Mesendoderm (in vitro differentiated cells): ENCODE results near the gene NUP153.
A peak's percentile ranks its signal among the peaks of the same experiment; 100 is the strongest.

Experiments
- DNase-seq: peaks from one replicate; pipeline ENCODE4 v3.0.0; 2013
- H2AK5ac ChIP-seq: 2 replicates; pipeline ENCODE4 v1.6.1; 2013; ENCODE audit warnings: low read length, inconsistent platforms
- H2BK120ac ChIP-seq: 2 replicates; pipeline ENCODE4 v1.6.1; 2013; ENCODE audit warnings: low read depth, mild to moderate bottlenecking, low read length, moderate library complexity, mixed read lengths
- H2BK15ac ChIP-seq: replicated peaks from 2 replicates; pipeline ENCODE4 v1.6.1; 2013; ENCODE audit warnings: low read depth, mild to moderate bottlenecking, moderate library complexity
- H2BK5ac ChIP-seq: 2 replicates; pipeline ENCODE4 v1.6.1; 2013; ENCODE audit warnings: low read length, inconsistent platforms
- H3K18ac ChIP-seq: 2 replicates; pipeline ENCODE4 v1.6.1; 2013; ENCODE audit warnings: mild to moderate bottlenecking, low read length, mixed read lengths
- H3K23ac ChIP-seq: one replicate; pipeline ENCODE4 v1.6.1; 2013; ENCODE audit warnings: low read length
- H3K27ac ChIP-seq: 2 replicates; pipeline ENCODE4 v1.5.1; 2013; ENCODE audit warnings: low read depth, mild to moderate bottlenecking, inconsistent platforms, low read length, moderate library complexity
- H3K27me3 ChIP-seq: 2 replicates; pipeline ENCODE4 v1.6.1; 2013; ENCODE audit warnings: low read length, control low read depth, mild to moderate bottlenecking, inconsistent platforms; ENCODE audit not compliant: insufficient read depth, poor library complexity
- H3K36me3 ChIP-seq: 2 replicates; pipeline ENCODE4 v1.6.1; 2013; ENCODE audit warnings: low read length, inconsistent platforms; ENCODE audit not compliant: control insufficient read depth, insufficient read depth
- H3K4ac ChIP-seq: one replicate; pipeline ENCODE4 v1.6.1; 2013; ENCODE audit warnings: low read depth, mild to moderate bottlenecking, low read length, moderate library complexity
- H3K4me1 ChIP-seq: 2 replicates; pipeline ENCODE4 v1.6.1; 2013; ENCODE audit warnings: low read depth, low read length, inconsistent platforms; ENCODE audit not compliant: control insufficient read depth
- H3K4me2 ChIP-seq: 2 replicates; pipeline ENCODE4 v1.6.1; 2013; ENCODE audit warnings: low read length
- H3K4me3 ChIP-seq: 2 replicates; pipeline ENCODE4 v1.5.1; 2013; ENCODE audit warnings: mild to moderate bottlenecking, low read length
- H3K56ac ChIP-seq: one replicate; pipeline ENCODE4 v1.6.1; 2013; ENCODE audit warnings: low read length
- H3K79me1 ChIP-seq: 2 replicates; pipeline ENCODE4 v1.6.1; 2013; ENCODE audit warnings: low read length, inconsistent platforms
- H3K79me2 ChIP-seq: 2 replicates; pipeline ENCODE4 v1.6.1; 2013; ENCODE audit warnings: mild to moderate bottlenecking, low read length; ENCODE audit not compliant: control insufficient read depth, insufficient read depth
- H3K9ac ChIP-seq: 2 replicates; pipeline ENCODE4 v1.6.1; 2013; ENCODE audit warnings: low read length, inconsistent platforms
- H4K5ac ChIP-seq: one replicate; pipeline ENCODE4 v1.6.1; 2013; ENCODE audit warnings: low read length
- H4K8ac ChIP-seq: one replicate; pipeline ENCODE4 v1.6.1; 2013; ENCODE audit warnings: low read depth, mild to moderate bottlenecking, control low read depth, low read length, moderate library complexity
- WGBS: extraction: QIAGEN DNeasy Blood & Tissue Kit; methylation state at CpG from one replicate; pipeline ENCODE4 v1.1.7; 2013; ENCODE audit warnings: low lambda C conversion rate, missing lambda C conversion rate; ENCODE audit not compliant: insufficient coverage; ENCODE audit errors: extremely low coverage; 5-methylcytosine and 5-hydroxymethylcytosine counted together

The NUP153 gene

DNA sequence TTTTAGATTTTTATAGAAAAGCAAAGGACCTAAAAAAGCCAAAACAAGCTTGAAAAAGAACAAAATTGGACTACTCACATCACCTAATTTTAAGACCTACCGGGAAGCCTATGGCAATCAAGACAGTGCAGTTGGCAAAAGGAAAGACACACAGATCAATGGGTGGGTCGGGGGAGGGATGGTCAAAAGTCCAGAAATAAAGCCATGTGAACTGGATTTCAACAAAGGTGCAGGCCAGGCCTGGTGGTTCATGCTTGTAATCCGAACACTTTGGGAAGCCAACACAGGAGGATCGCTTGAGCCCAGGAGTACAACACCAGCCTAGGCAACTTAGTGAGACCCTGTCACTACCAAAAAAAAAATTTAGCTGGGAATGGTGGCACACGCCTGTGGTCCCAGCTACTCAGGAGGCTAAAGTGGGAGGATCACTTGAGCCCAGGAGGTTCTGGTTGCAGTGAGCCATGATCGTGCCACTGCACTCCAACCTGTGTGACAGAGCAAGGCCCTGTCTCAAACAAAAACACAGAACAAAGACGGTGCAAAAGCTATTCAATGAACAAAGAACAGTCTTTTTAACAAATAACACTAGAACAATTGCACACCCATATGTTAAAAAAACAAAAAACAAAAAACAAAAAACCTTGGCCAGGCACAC, 34.5 kb downstream of the NUP153 start:
- no peak overlapping the region for H3K4ac ChIP-seq
- no peak overlapping the region for H2BK15ac ChIP-seq
- no peak overlapping the region for H4K8ac ChIP-seq
- no peak overlapping the region for H3K9ac ChIP-seq
- H3K4me3 ChIP-seq = no peak overlapping the region
- no peaks in the 10 kb centered on the region for H3K27me3 ChIP-seq
- H3K18ac ChIP-seq = no peak overlapping the region
- H3K56ac ChIP-seq = no peak overlapping the region
- H3K36me3 ChIP-seq = peaks cover 4% of the 10 kb centered on the region
- no peak overlapping the region for H3K4me2 ChIP-seq
- no CpG with 5 or more reads among the region's 7 CpGs for WGBS
- no peak overlapping the region for H3K27ac ChIP-seq
- no peak overlapping the region for H2AK5ac ChIP-seq
- peaks cover 20% of the 10 kb centered on the region for H3K79me2 ChIP-seq
- no peak overlapping the region for H2BK5ac ChIP-seq
- H3K79me1 ChIP-seq = peaks cover 5% of the 10 kb centered on the region
- H3K23ac ChIP-seq = no peak overlapping the region
- no peak overlapping the region for H2BK120ac ChIP-seq
- no peak overlapping the region for H4K5ac ChIP-seq
- no peaks in the 10 kb centered on the region for H3K4me1 ChIP-seq
- no peak for DNase-seq

DNA sequence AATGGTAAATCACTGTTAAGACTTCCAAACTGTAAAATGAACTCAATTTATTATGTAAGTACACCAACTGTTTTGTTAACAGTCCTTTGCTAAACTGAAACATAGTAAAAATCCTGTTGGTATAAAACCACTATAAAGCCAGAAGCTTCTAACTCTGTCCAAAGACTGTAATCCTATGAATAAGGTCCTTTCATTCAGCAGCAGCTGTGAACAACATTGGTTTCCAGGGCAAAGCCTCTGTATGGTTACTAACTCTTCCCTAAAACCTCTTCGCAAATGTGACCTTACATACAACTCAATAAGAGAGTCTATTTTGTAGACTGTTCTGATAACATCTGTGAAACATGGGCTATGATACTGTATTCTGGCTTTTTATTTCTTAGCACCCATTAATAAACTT, 40.1 kb downstream of the NUP153 start:
- Histone ChIP-seq H3K27ac (no peak overlapping the region), H2BK15ac (no peak overlapping the region), H4K8ac (no peak overlapping the region), H3K4ac (no peak overlapping the region), H3K36me3 (peaks cover 2% of the 10 kb centered on the region), H3K4me2 (no peak overlapping the region), H3K27me3 (no peaks in the 10 kb centered on the region), H4K5ac (no peak overlapping the region), H3K23ac (no peak overlapping the region), H2BK120ac (no peak overlapping the region), H3K18ac (no peak overlapping the region), H3K79me1 (no peaks in the 10 kb centered on the region), H3K4me1 (no peaks in the 10 kb centered on the region), H3K56ac (no peak overlapping the region), H3K79me2 (peaks cover 1% of the 10 kb centered on the region), H2AK5ac (no peak overlapping the region), H2BK5ac (no peak overlapping the region), H3K9ac (no peak overlapping the region), H3K4me3 (no peak overlapping the region)
- no CpG with 5 or more reads among the region's 1 CpG for WGBS
- no peak for DNase-seq

DNA sequence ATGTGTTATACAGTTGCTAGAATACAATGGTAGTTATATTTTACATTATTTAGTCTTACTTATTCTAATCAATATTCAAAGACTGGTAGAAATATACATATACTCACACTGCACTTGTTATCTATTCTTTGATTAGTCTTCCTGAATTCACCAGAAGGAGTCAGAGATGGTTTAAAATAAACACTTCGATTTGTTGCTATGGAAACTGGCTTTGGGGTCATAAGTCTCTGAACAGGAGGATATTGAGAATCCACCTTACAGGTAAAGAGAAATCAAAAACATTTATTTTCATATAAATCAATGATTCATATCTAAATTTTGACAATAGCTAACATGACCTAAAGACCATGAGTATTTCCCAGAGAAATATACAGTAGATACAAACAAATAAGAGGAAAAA, 41.6 kb downstream of the NUP153 start:
- H3K36me3 ChIP-seq = peaks cover 4% of the 10 kb centered on the region
- no peak overlapping the region for H3K4me2 ChIP-seq
- no peaks in the 10 kb centered on the region for H3K79me1 ChIP-seq
- no CpG with 5 or more reads among the region's 1 CpG for WGBS
- no peak overlapping the region for H3K56ac ChIP-seq
- no peak overlapping the region for H3K4ac ChIP-seq
- H4K8ac ChIP-seq = no peak overlapping the region
- no peak overlapping the region for H2AK5ac ChIP-seq
- no peak overlapping the region for H3K4me3 ChIP-seq
- H3K27ac ChIP-seq = no peak overlapping the region
- H3K9ac ChIP-seq = no peak overlapping the region
- H3K4me1 ChIP-seq = no peaks in the 10 kb centered on the region
- peak; percentile 11 for DNase-seq
- no peak overlapping the region for H3K23ac ChIP-seq
- no peak overlapping the region for H4K5ac ChIP-seq
- H3K79me2 ChIP-seq = no peaks in the 10 kb centered on the region
- H2BK5ac ChIP-seq = no peak overlapping the region
- no peak overlapping the region for H2BK15ac ChIP-seq
- H2BK120ac ChIP-seq = no peak overlapping the region
- H3K18ac ChIP-seq = no peak overlapping the region
- no peaks in the 10 kb centered on the region for H3K27me3 ChIP-seq

DNA sequence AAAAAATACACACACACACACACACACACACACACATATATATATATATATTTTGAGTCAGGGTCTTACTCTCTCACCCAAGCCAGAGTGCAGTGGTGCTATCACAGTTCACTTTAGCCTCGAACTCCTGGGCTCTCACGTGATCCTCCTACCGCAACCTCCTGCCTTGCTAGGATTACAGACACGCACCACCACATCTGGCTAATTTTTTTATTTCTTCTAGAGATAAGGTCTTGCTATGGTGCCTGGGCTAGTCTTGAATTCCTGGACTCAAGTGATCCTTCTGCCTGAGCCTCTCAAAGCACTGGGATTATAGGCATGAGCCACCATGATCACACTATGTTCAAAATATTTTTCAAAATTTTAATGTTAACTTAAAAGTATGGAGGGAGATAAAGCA, 43.5 kb downstream of the NUP153 start:
- no peak overlapping the region for H2BK15ac ChIP-seq
- H3K23ac ChIP-seq = no peak overlapping the region
- no peak overlapping the region for H3K4me2 ChIP-seq
- no peak overlapping the region for H3K27ac ChIP-seq
- no peak overlapping the region for H3K56ac ChIP-seq
- H3K4me1 ChIP-seq = no peaks in the 10 kb centered on the region
- WGBS = no CpG with 5 or more reads among the region's 4 CpGs
- H4K8ac ChIP-seq = no peak overlapping the region
- no peak for DNase-seq
- H2BK120ac ChIP-seq = no peak overlapping the region
- peaks cover 2% of the 10 kb centered on the region for H3K79me2 ChIP-seq
- no peak overlapping the region for H2AK5ac ChIP-seq
- peaks cover 2% of the 10 kb centered on the region for H3K79me1 ChIP-seq
- no peak overlapping the region for H4K5ac ChIP-seq
- no peak overlapping the region for H3K9ac ChIP-seq
- H3K36me3 ChIP-seq = peaks cover 3% of the 10 kb centered on the region
- no peak overlapping the region for H3K18ac ChIP-seq
- no peak overlapping the region for H2BK5ac ChIP-seq
- no peak overlapping the region for H3K4ac ChIP-seq
- H3K27me3 ChIP-seq = no peaks in the 10 kb centered on the region
- H3K4me3 ChIP-seq = no peak overlapping the region

DNA sequence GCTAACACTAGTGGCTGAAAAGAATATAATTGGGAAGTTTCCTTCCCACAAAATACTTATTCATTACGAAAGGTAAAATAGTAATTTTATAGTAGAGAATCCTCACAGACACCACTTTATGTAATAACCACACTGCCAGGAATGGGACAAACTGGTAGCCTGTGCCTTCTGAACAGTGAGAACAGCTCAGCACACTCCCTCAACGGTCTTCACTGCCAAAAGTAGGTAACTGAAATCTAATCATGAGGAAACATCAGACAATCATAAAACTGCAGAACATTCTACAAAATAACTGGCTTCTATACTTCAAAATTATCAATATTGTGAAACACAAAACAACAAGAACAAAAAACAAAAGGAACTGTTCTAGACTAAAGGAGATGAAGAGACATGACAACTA, 44.1 kb downstream of the NUP153 start:
- Histone ChIP-seq H4K8ac (no peak overlapping the region), H3K27me3 (no peaks in the 10 kb centered on the region), H3K56ac (no peak overlapping the region), H3K79me1 (peaks cover 2% of the 10 kb centered on the region), H2AK5ac (no peak overlapping the region), H3K4me1 (no peaks in the 10 kb centered on the region), H3K79me2 (peaks cover 2% of the 10 kb centered on the region), H2BK120ac (no peak overlapping the region), H2BK5ac (no peak overlapping the region), H4K5ac (no peak overlapping the region), H3K4me3 (no peak overlapping the region), H2BK15ac (no peak overlapping the region), H3K36me3 (peaks cover 3% of the 10 kb centered on the region), H3K9ac (no peak overlapping the region), H3K4ac (no peak overlapping the region), H3K23ac (no peak overlapping the region), H3K27ac (no peak overlapping the region), H3K4me2 (no peak overlapping the region), H3K18ac (no peak overlapping the region)
- no peak for DNase-seq
- WGBS = no CpG with 5 or more reads among the region's 2 CpGs

DNA sequence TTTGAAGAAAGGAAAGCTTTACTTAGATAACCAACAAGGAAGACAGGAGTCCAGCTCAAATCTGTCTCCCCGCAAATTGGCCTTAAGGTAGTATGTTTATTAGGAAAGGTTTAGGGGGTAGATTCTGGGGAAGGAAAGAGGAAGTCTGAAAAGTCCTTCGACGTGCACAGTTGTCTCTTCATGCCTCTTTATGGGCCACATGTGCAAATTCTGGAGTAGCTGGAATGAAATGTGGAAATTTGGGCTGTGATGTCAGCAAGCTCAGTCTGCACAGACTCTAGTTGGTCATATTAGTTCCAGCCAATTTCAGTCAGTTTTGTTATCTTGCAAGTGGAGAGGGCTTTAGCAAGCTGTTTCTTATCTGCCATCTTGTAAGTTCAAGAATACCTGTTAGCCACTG, 50.1 kb downstream of the NUP153 start:
- Histone ChIP-seq H3K4me2 (no peak overlapping the region), H3K79me1 (peaks cover 5% of the 10 kb centered on the region), H2BK15ac (no peak overlapping the region), H4K8ac (no peak overlapping the region), H4K5ac (no peak overlapping the region), H3K56ac (no peak overlapping the region), H3K27ac (no peak overlapping the region), H3K4me1 (no peaks in the 10 kb centered on the region), H3K18ac (no peak overlapping the region), H3K27me3 (no peaks in the 10 kb centered on the region), H3K36me3 (peaks cover 5% of the 10 kb centered on the region), H2BK120ac (no peak overlapping the region), H2AK5ac (no peak overlapping the region), H3K23ac (no peak overlapping the region), H3K4me3 (no peak overlapping the region), H3K4ac (no peak overlapping the region), H2BK5ac (no peak overlapping the region), H3K9ac (no peak overlapping the region), H3K79me2 (peaks cover 6% of the 10 kb centered on the region)
- no CpG with 5 or more reads among the region's 3 CpGs for WGBS
- no peak for DNase-seq
